ENCODE measurements around the gene MIB1. TPM values are rescaled to one million over a fixed set of nuclear protein-coding genes. Genes with fewer than 3 reads are reported as not detected.

Gene MIB1
- total RNA-seq, 1 donor, result 71.2 TPM

GRCh38 chr18:21915546-21915945 is 175.0 kb downstream of the MIB1 start:
- no peak for TF ChIP-seq CTCF (IDR thresholded peaks at IDR 0.05; ENCODE audit: insufficient read depth, low read depth, low read length)
- no peak overlapping the region for H3K4me3 ChIP-seq (ENCODE audit: low read depth, low read length)
- DNase-seq (ENCODE audit: low read depth), result no peak

- DNase-seq (ENCODE audit: low read depth), result no peak
- TF ChIP-seq CTCF (IDR thresholded peaks at IDR 0.05; ENCODE audit: insufficient read depth, low read depth, low read length), result no peak
- H3K4me3 ChIP-seq (ENCODE audit: low read depth, low read length), result no peak overlapping the region
Observed at GRCh38 chr18:21916594-21916993, 176.0 kb downstream of the MIB1 start.

GRCh38 chr18:21918693-21919092 is 178.1 kb downstream of the MIB1 start:
- H3K4me3 ChIP-seq (ENCODE audit: low read depth, low read length), result no peak overlapping the region
- no peak for DNase-seq (ENCODE audit: low read depth)
- TF ChIP-seq CTCF (IDR thresholded peaks at IDR 0.05; ENCODE audit: insufficient read depth, low read depth, low read length), result no peak

Small RNAs within 50 kb of the gene (small RNA-seq; reads per million reads assigned to genes)
- gene AC103987.3 (not detected), gene RF00019 (not detected), gene RF00045 (not detected), gene RF01241 (not detected), gene RN7SL233P (not detected), gene RNU6-1038P (not detected)

Other genes with a start within 250 kb of the MIB1 start
- 16.8 and 18.6 TPM in 2 replicates for gene ESCO1, start 140.1 kb upstream of the MIB1 start, total RNA-seq
- 9.7 and 11.7 TPM in 2 replicates for gene SNRPD1, start 128.5 kb upstream of the MIB1 start, total RNA-seq
- gene ABHD3, start 36.0 kb upstream of the MIB1 start, total RNA-seq, result 5.2 and 8.6 TPM in 2 replicates